Mesenchymal stem cell (in vitro differentiated cells and primary cell): ENCODE results near the gene CMSS1.

Experiments
- DNase-seq: peaks from one replicate; pipeline ENCODE4 v3.0.0-alpha.2; 2013
- H2AFZ ChIP-seq: one replicate; pipeline ENCODE4 v1.6.1; 2013; ENCODE audit warnings: low read depth, mild to moderate bottlenecking, control low read depth, inconsistent platforms, low read length, moderate library complexity
- H2AK5ac ChIP-seq: 2 replicates; pipeline ENCODE4 v1.6.1; 2013; ENCODE audit warnings: low read length, moderate library complexity, mild to moderate bottlenecking, inconsistent platforms; ENCODE audit not compliant: severe bottlenecking
- H2BK120ac ChIP-seq: one replicate; pipeline ENCODE4 v1.6.1; 2013; ENCODE audit warnings: low read depth, mild to moderate bottlenecking, inconsistent platforms, low read length, moderate library complexity
- H2BK12ac ChIP-seq, 2 experiments: one replicate each; pipeline ENCODE4 v1.6.1; 2013; ENCODE audit warnings: inconsistent platforms in 2 of 2, low read length in 2 of 2, mild to moderate bottlenecking in 2 of 2, moderate library complexity in 2 of 2, control low read depth in 1 of 2
- H2BK15ac ChIP-seq: one replicate; pipeline ENCODE4 v1.6.1; 2013; ENCODE audit warnings: mild to moderate bottlenecking, low read depth, inconsistent platforms; ENCODE audit not compliant: poor library complexity, severe bottlenecking
- H2BK5ac ChIP-seq: 2 replicates; pipeline ENCODE4 v1.6.1; 2013; ENCODE audit warnings: low read depth, mild to moderate bottlenecking, low read length, control low read depth, inconsistent platforms; ENCODE audit not compliant: poor library complexity, severe bottlenecking
- H3K14ac ChIP-seq, 2 experiments: one replicate each; pipeline ENCODE4 v1.6.1; 2013; ENCODE audit warnings: inconsistent platforms in 2 of 2, low read length in 2 of 2, control low read depth in 1 of 2, mild to moderate bottlenecking in 1 of 2, moderate library complexity in 1 of 2
- H3K18ac ChIP-seq, 2 experiments: one replicate each; pipeline ENCODE4 v1.6.1; 2013; ENCODE audit warnings: inconsistent platforms in 2 of 2, low read length in 2 of 2, control low read depth in 1 of 2, low read depth in 1 of 2, mild to moderate bottlenecking in 1 of 2
- H3K23ac ChIP-seq, 2 experiments: one replicate each; pipeline ENCODE4 v1.6.1; 2013; ENCODE audit warnings: inconsistent platforms in 2 of 2, low read length in 2 of 2, mild to moderate bottlenecking in 2 of 2, moderate library complexity in 2 of 2, control low read depth in 1 of 2
- H3K27ac ChIP-seq: 2 replicates; pipeline ENCODE4 v1.5.1; 2013; ENCODE audit warnings: mild to moderate bottlenecking, moderate library complexity, low read length, control low read depth, inconsistent platforms; ENCODE audit not compliant: poor library complexity, severe bottlenecking
- H3K27me3 ChIP-seq, 2 experiments: 2 replicates each; pipeline versions ENCODE4 v1.6.1 to v1.7.0; 2013; ENCODE audit warnings: low read length in 2 of 2, mild to moderate bottlenecking in 2 of 2, moderate library complexity in 2 of 2, control low read depth in 1 of 2, inconsistent platforms in 1 of 2; ENCODE audit not compliant: control insufficient read depth in 1 of 2, insufficient read depth in 1 of 2
- H3K36me3 ChIP-seq, 2 experiments: 2 replicates each; pipeline versions ENCODE4 v1.6.1 to v1.7.0; 2013; ENCODE audit warnings: low read length in 2 of 2, control low read depth in 1 of 2, inconsistent platforms in 1 of 2, low read depth in 1 of 2, mild to moderate bottlenecking in 1 of 2; ENCODE audit not compliant: insufficient read depth in 2 of 2, control insufficient read depth in 1 of 2
- H3K4ac ChIP-seq, 2 experiments: one replicate each; pipeline ENCODE4 v1.6.1; 2013; ENCODE audit warnings: inconsistent platforms in 2 of 2, low read length in 2 of 2, mild to moderate bottlenecking in 2 of 2, moderate library complexity in 2 of 2, control low read depth in 1 of 2, low read depth in 1 of 2
- H3K4me1 ChIP-seq: 2 replicates; pipeline ENCODE4 v1.6.1; 2013; ENCODE audit warnings: low read depth, low read length, control low read depth; ENCODE audit not compliant: control insufficient read depth, insufficient read depth
- H3K4me2 ChIP-seq: 2 replicates; pipeline ENCODE4 v1.6.1; 2013; ENCODE audit warnings: low read length, mild to moderate bottlenecking, inconsistent platforms; ENCODE audit not compliant: poor library complexity, severe bottlenecking
- H3K4me3 ChIP-seq, 2 experiments: 2 replicates each; pipeline versions ENCODE4 v1.5.1 to v1.7.0; 2013; ENCODE audit warnings: low read length in 2 of 2, mild to moderate bottlenecking in 2 of 2, control low read depth in 1 of 2, low read depth in 1 of 2; ENCODE audit not compliant: insufficient read depth in 1 of 2
- H3K79me1 ChIP-seq: replicated peaks from 2 replicates; pipeline ENCODE4 v1.6.1; 2013; ENCODE audit warnings: mild to moderate bottlenecking, control low read depth, low read length, inconsistent platforms; ENCODE audit not compliant: poor library complexity, severe bottlenecking
- H3K9ac ChIP-seq: 2 replicates; pipeline ENCODE4 v1.7.0; 2013; ENCODE audit warnings: mild to moderate bottlenecking, low read length, moderate library complexity
- H3K9me3 ChIP-seq: 2 replicates; pipeline ENCODE4 v1.7.0; 2013; ENCODE audit warnings: mild to moderate bottlenecking, low read length; ENCODE audit not compliant: control insufficient read depth
- H4K8ac ChIP-seq: one replicate; pipeline ENCODE4 v1.6.1; 2013; ENCODE audit warnings: inconsistent platforms, mild to moderate bottlenecking, low read length, moderate library complexity
- H4K91ac ChIP-seq: one replicate; pipeline ENCODE4 v1.6.1; 2013; ENCODE audit warnings: mild to moderate bottlenecking, low read length, inconsistent platforms
- WGBS: methylation state at CpG from one replicate; pipeline ENCODE4 v1.1.7; 2013; ENCODE audit warnings: mixed read lengths; 5-methylcytosine and 5-hydroxymethylcytosine counted together

Gene CMSS1

GRCh38 chr3:99899603-99900002 lies 81.9 kb downstream of the CMSS1 start:
- Histone ChIP-seq H2BK5ac (no peak overlapping the region), H2AFZ (no peak overlapping the region), H2BK15ac (no peak overlapping the region), H3K27me3 (no peaks in the 10 kb centered on the region), H3K27ac (no peak overlapping the region), H3K9ac (no peak overlapping the region), H3K18ac (no peak overlapping the region), H3K4me1 (peaks cover 2% of the 10 kb centered on the region), H3K4me3 (no peak overlapping the region), H3K14ac (no peak overlapping the region), H4K8ac (no peak overlapping the region), H4K91ac (no peak overlapping the region), H3K23ac (no peak overlapping the region), H3K4me2 (no peak overlapping the region), H3K36me3 (no peaks in the 10 kb centered on the region), H2AK5ac (no peak overlapping the region), H2BK12ac (peak overlapping the region in 1 of 2 experiments; percentile 63), H2BK120ac (no peak overlapping the region), H3K79me1 (peaks cover 2% of the 10 kb centered on the region), H3K4ac (peak overlapping the region in 1 of 2 experiments; percentile 49), H3K9me3 (no peaks in the 10 kb centered on the region)
- WGBS: 94% methylated on average over 3 of the region's 3 CpGs
- no peak for DNase-seq

DNA sequence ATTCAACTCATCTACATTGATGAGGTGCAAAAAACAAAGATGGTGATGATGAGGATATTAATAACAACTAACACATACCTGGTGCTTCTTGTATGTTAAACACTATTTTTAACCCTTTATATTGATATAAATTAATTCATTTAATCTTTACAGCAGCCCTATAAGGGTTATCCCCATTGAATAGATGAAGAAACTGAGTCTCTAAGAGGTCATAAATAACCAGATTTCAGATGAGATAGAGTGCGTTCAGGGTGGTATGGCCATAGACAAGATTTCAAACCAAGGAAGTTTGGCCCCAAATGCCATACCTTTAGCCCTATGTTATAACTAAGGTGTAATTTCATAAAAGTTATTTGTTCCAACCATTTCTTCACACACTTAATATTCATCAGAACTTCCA lies 82.6 kb downstream of the CMSS1 start:
- no peak overlapping the region for H3K4me2 ChIP-seq
- no peak overlapping the region for H2BK12ac ChIP-seq
- no peak overlapping the region for H2BK5ac ChIP-seq
- H2AK5ac ChIP-seq: peak overlapping the region; percentile 31
- H3K4ac ChIP-seq: no peak overlapping the region
- H3K27me3 ChIP-seq: no peaks in the 10 kb centered on the region
- H4K8ac ChIP-seq: no peak overlapping the region
- H3K79me1 ChIP-seq: peaks cover 2% of the 10 kb centered on the region
- peaks cover 2% of the 10 kb centered on the region for H3K4me1 ChIP-seq
- H3K9ac ChIP-seq: no peak overlapping the region
- H3K23ac ChIP-seq: no peak overlapping the region
- no peak overlapping the region for H3K4me3 ChIP-seq
- H3K18ac ChIP-seq: peak overlapping the region in 1 of 2 experiments; percentile 93
- no peaks in the 10 kb centered on the region for H3K36me3 ChIP-seq
- WGBS: 100% methylated on average over 1 of the region's 1 CpG
- no peak for DNase-seq
- no peak overlapping the region for H2BK120ac ChIP-seq
- no peaks in the 10 kb centered on the region for H3K9me3 ChIP-seq
- H2AFZ ChIP-seq: no peak overlapping the region
- no peak overlapping the region for H4K91ac ChIP-seq
- peak overlapping the region; percentile 96 for H3K27ac ChIP-seq
- no peak overlapping the region for H3K14ac ChIP-seq
- no peak overlapping the region for H2BK15ac ChIP-seq

GRCh38 chr3:99901200-99901926 lies 83.7 kb downstream of the CMSS1 start:
- Histone ChIP-seq H3K14ac (no peak overlapping the region), H2AK5ac (no peak overlapping the region), H3K4ac (no peak overlapping the region), H2BK15ac (no peak overlapping the region), H3K4me3 (no peak overlapping the region), H4K91ac (no peak overlapping the region), H3K4me2 (peak overlapping the region; percentile 28), H2AFZ (no peak overlapping the region), H3K79me1 (peaks cover 4% of the 10 kb centered on the region), H3K27ac (peak overlapping the region; percentile 96), H3K23ac (no peak overlapping the region), H3K9ac (peak overlapping the region; percentile 65), H3K18ac (no peak overlapping the region), H3K36me3 (no peaks in the 10 kb centered on the region), H2BK5ac (no peak overlapping the region), H3K27me3 (no peaks in the 10 kb centered on the region), H2BK120ac (no peak overlapping the region), H4K8ac (no peak overlapping the region), H3K9me3 (no peaks in the 10 kb centered on the region), H3K4me1 (peaks cover 2% of the 10 kb centered on the region), H2BK12ac (no peak overlapping the region)
- peak; percentile 92 for DNase-seq
- 0% methylated on average over 1 of the region's 6 CpGs for WGBS

DNA sequence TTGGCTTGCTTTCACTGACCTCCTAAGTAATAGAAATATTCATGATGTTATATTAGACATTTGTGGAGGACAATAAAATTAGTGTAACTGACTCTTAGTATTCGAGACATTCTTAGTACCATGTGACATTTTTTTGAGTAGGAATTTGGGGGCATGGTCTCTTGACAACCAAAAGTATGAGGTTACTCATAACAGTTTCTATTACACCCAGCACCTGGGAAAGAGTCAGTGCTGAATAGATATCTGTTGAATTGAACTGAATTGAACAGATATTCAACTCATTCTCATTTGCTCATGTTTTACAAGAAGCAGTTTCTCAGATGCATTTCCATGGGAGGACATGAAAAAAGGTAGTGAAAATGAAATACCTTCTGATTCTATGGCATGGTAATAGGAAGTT lies 84.4 kb downstream of the CMSS1 start:
- H3K23ac ChIP-seq: no peak overlapping the region
- H3K9ac ChIP-seq: peak overlapping the region; percentile 65
- H3K14ac ChIP-seq: no peak overlapping the region
- H2BK5ac ChIP-seq: no peak overlapping the region
- H2BK15ac ChIP-seq: no peak overlapping the region
- H2AFZ ChIP-seq: no peak overlapping the region
- no peak overlapping the region for H2BK12ac ChIP-seq
- no peaks in the 10 kb centered on the region for H3K9me3 ChIP-seq
- no peak overlapping the region for H4K91ac ChIP-seq
- peaks cover 4% of the 10 kb centered on the region for H3K79me1 ChIP-seq
- H3K4me1 ChIP-seq: peaks cover 2% of the 10 kb centered on the region
- H3K36me3 ChIP-seq: no peaks in the 10 kb centered on the region
- peak overlapping the region; percentile 35 for H3K27ac ChIP-seq
- H3K18ac ChIP-seq: no peak overlapping the region
- no CpG with 5 or more reads among the region's 1 CpG for whole genome bisulfite sequencing
- no peak for DNase-seq
- no peak overlapping the region for H3K4me2 ChIP-seq
- H2AK5ac ChIP-seq: no peak overlapping the region
- H3K27me3 ChIP-seq: no peaks in the 10 kb centered on the region
- no peak overlapping the region for H2BK120ac ChIP-seq
- no peak overlapping the region for H3K4ac ChIP-seq
- H4K8ac ChIP-seq: no peak overlapping the region
- H3K4me3 ChIP-seq: no peak overlapping the region
